ENCODE data around the gene LDLRAD3. TPM values are rescaled to one million over a fixed set of nuclear protein-coding genes. Genes with fewer than 3 reads are reported as not detected.

Gene LDLRAD3
- polyA plus RNA-seq, 1 donor = 11.1 TPM

DNA sequence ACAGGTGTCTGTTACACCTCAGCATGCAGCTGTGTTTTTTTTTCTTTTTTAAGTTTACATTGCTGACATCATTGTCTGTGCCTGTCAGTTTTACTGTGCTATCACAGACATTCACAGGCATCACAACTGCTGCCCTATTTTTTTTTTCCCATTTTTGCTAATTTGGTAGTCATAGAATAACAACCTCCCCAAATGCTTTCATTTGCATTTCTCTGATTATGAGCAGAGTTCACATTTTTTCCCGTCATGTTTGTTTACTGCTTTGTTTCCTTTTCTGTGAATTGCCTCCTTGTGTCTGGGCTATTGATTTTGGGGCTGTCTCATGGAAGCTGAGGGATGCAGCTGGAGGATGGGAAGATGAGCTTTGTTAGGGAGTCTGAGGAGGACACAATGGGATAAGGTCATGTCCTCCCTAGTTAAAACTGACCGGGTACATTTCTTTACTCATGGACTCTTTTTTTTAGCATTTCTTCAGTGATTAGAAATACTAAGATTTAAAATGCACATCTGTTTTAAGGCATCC lies 155.1 kb downstream of the LDLRAD3 start:
- no peak for DNase-seq
- Histone ChIP-seq H3K27ac (ENCODE audit: low read length) (no peak overlapping the region), H3K4me1 (ENCODE audit: control insufficient read depth, insufficient read depth, low read length) (no peaks in the 10 kb centered on the region), H3K36me3 (ENCODE audit: control insufficient read depth, insufficient read depth, low read length) (peaks cover 12% of the 10 kb centered on the region), H3K9me3 (ENCODE audit: control insufficient read depth, low read depth, low read length) (no peaks in the 10 kb centered on the region), H3K27me3 (ENCODE audit: control insufficient read depth, insufficient read depth, low read length) (no peaks in the 10 kb centered on the region), H3K4me3 (ENCODE audit: low read length) (no peak overlapping the region)
- 76% methylated on average over 2 of the region's 2 CpGs for WGBS (ENCODE audit: insufficient coverage, low lambda C conversion rate)

DNA sequence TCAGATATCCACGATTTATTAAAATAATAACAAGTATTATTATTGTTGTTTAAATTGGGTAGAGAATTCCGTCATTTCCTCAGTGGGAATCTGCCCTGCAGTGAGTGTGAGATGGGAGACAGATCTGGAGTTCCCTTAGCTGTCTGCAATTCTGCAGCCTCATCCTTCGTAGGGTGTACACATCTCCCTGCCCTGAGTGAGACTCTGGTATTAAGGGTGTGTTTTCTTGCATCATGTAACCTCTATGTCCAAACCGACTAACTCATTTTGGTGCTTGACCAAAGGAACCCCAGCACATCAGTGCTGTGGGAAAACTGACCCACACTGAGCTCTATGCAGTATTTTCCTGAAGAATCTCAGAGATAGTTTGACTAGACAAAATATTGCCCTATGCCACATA lies 157.6 kb downstream of the LDLRAD3 start:
- H3K4me1 ChIP-seq (ENCODE audit: control insufficient read depth, insufficient read depth, low read length) = no peaks in the 10 kb centered on the region
- H3K27ac ChIP-seq (ENCODE audit: low read length) = no peak overlapping the region
- H3K27me3 ChIP-seq (ENCODE audit: control insufficient read depth, insufficient read depth, low read length) = no peaks in the 10 kb centered on the region
- no peak for DNase-seq
- no peak overlapping the region for H3K4me3 ChIP-seq (ENCODE audit: low read length)
- H3K9me3 ChIP-seq (ENCODE audit: control insufficient read depth, low read depth, low read length) = no peaks in the 10 kb centered on the region
- WGBS (ENCODE audit: insufficient coverage, low lambda C conversion rate) = 100% methylated on average over 2 of the region's 4 CpGs
- H3K36me3 ChIP-seq (ENCODE audit: control insufficient read depth, insufficient read depth, low read length) = peaks cover 13% of the 10 kb centered on the region

DNA sequence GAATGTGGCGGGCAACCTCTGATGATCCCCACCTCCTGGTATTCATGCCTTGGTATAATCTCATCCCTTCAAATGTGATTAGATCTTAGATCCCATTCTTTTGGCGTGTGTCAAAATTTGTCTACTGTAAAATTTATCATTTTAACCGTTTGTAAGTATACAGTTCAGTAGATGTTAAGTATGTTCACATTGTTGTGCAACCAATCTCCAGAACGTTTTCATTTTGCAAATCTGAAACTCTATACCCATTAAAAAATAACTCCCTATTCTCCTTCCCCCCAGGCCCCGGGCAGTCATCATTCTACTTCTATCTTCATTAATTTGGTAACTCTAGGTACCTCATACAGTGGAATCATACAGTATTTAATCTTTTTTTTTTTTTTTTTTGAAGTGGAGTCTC lies 159.0 kb downstream of the LDLRAD3 start:
- no peaks in the 10 kb centered on the region for H3K9me3 ChIP-seq (ENCODE audit: control insufficient read depth, low read depth, low read length)
- H3K27me3 ChIP-seq (ENCODE audit: control insufficient read depth, insufficient read depth, low read length) = no peaks in the 10 kb centered on the region
- no CpG with 5 or more reads among the region's 5 CpGs for WGBS (ENCODE audit: insufficient coverage, low lambda C conversion rate)
- no peak for DNase-seq
- H3K4me3 ChIP-seq (ENCODE audit: low read length) = no peak overlapping the region
- H3K4me1 ChIP-seq (ENCODE audit: control insufficient read depth, insufficient read depth, low read length) = no peaks in the 10 kb centered on the region
- H3K36me3 ChIP-seq (ENCODE audit: control insufficient read depth, insufficient read depth, low read length) = peaks cover 13% of the 10 kb centered on the region
- H3K27ac ChIP-seq (ENCODE audit: low read length) = no peak overlapping the region

DNA sequence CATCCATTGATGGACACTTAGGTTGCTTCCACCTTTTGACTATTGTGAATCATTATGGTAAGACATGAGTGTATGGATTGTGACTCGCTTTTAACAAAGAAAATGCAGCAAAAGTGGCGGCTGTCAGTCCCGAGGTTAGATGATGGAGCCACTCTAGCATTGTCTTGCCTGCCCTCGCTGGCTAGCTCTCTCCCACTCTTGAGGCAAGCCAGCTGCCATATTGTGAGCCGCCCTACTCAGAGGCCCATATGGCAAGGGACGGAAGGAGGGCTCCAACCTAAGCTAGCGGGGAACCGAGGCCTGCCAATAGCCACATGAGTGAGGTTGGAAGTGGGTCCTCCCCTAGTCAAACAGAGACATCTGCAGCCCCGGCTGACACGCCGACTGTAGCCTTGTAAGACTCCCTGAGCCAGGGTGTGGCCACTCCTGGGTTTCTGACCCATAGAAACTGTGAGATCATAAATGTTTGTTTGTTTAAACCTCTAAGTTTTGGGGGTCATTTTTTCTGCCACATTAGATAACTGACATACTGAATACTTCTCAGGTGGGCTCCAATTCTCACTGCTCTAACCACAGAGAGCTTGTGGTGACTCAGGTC lies 160.2 kb downstream of the LDLRAD3 start:
- Histone ChIP-seq H3K36me3 (ENCODE audit: control insufficient read depth, insufficient read depth, low read length) (peaks cover 11% of the 10 kb centered on the region), H3K9me3 (ENCODE audit: control insufficient read depth, low read depth, low read length) (no peaks in the 10 kb centered on the region), H3K27ac (ENCODE audit: low read length) (no peak overlapping the region), H3K4me3 (ENCODE audit: low read length) (no peak overlapping the region), H3K4me1 (ENCODE audit: control insufficient read depth, insufficient read depth, low read length) (no peaks in the 10 kb centered on the region), H3K27me3 (ENCODE audit: control insufficient read depth, insufficient read depth, low read length) (no peaks in the 10 kb centered on the region)
- DNase-seq = no peak
- WGBS (ENCODE audit: insufficient coverage, low lambda C conversion rate) = no CpG with 5 or more reads among the region's 11 CpGs

DNA sequence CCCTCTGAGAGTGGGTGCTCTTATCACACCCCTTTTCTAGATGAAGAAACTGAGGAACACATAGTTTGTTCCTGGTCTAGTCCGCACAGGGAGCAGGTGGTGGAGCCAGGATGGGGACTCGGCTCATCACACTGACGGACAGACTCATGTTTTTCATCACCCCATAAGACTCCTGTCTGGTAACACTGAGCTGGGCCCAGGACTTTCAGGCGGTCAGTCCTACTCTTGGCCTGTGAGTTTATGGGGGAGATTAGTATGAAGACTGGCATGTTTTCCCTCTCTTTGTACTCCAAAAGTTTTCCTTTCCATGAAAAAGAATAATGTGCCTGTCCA lies 160.8 kb downstream of the LDLRAD3 start:
- no CpG with 5 or more reads among the region's 4 CpGs for WGBS (ENCODE audit: insufficient coverage, low lambda C conversion rate)
- Histone ChIP-seq H3K36me3 (ENCODE audit: control insufficient read depth, insufficient read depth, low read length) (peaks cover 11% of the 10 kb centered on the region), H3K27ac (ENCODE audit: low read length) (no peak overlapping the region), H3K4me1 (ENCODE audit: control insufficient read depth, insufficient read depth, low read length) (no peaks in the 10 kb centered on the region), H3K27me3 (ENCODE audit: control insufficient read depth, insufficient read depth, low read length) (no peaks in the 10 kb centered on the region), H3K4me3 (ENCODE audit: low read length) (no peak overlapping the region), H3K9me3 (ENCODE audit: control insufficient read depth, low read depth, low read length) (no peaks in the 10 kb centered on the region)
- no peak for DNase-seq

DNA sequence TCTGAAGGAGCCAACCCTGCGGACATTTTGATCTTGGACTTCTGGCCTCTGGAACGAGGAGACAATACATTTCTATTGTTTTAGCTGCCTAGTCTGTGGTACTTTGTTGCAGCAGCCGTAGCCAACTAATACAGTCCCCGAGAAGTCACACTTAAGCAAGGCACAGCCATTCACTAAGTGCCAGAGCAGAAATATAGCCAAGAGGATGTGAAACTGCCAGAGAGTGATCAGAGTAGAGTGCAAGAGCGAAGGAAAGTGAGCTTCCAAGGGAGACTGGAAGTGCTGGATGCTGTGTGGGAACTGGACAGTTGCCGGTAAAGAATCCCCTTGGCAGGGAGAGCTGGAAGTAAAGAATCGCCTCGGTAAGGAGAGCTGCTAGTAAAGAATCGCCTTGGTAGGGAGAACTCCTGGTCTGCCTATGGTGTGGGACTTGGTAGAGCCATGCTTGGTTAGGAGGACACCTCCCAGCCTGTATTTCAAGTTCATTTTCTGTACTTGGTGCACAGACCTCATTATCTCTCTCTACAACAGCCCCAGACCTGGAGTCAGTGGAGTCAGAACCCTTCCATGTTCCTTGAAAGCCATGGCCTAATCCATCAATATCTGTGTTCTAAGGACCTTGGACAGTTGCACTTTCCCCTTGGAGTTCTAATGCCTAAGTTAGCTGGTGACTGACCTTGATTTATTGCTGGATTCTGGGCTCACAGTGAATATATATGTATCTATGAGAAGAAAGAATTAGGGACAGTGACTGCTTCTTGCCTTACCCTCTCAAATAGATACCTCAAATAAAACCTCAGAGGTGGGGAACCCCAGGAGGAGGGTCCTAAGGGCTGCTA lies 162.1 kb downstream of the LDLRAD3 start:
- Histone ChIP-seq H3K9me3 (ENCODE audit: control insufficient read depth, low read depth, low read length) (no peaks in the 10 kb centered on the region), H3K4me1 (ENCODE audit: control insufficient read depth, insufficient read depth, low read length) (no peaks in the 10 kb centered on the region), H3K27me3 (ENCODE audit: control insufficient read depth, insufficient read depth, low read length) (no peaks in the 10 kb centered on the region), H3K4me3 (ENCODE audit: low read length) (no peak overlapping the region), H3K27ac (ENCODE audit: low read length) (no peak overlapping the region), H3K36me3 (ENCODE audit: control insufficient read depth, insufficient read depth, low read length) (peaks cover 8% of the 10 kb centered on the region)
- DNase-seq = no peak
- 83% methylated on average over 1 of the region's 9 CpGs for WGBS (ENCODE audit: insufficient coverage, low lambda C conversion rate)

DNA sequence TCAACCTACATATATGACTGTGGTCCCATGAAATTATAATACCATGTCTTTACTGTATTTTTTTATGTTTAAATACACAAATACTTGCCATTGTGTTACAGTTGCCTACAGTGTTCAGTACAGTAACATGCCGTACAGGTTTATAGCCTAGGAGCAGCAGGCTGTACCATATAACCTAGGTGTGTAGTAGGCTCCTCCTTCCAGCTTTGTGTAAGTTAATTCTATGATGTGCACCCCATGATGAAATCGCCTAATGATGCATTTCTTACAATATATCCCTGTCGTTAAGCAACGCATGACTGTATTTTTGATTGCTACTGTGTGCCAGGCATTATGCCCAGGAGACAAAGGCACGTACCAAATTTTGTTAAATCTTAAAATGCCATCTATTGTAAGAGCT lies 163.7 kb downstream of the LDLRAD3 start:
- no peak for DNase-seq
- no CpG with 5 or more reads among the region's 5 CpGs for WGBS (ENCODE audit: insufficient coverage, low lambda C conversion rate)
- Histone ChIP-seq H3K4me3 (ENCODE audit: low read length) (no peak overlapping the region), H3K36me3 (ENCODE audit: control insufficient read depth, insufficient read depth, low read length) (peaks cover 7% of the 10 kb centered on the region), H3K4me1 (ENCODE audit: control insufficient read depth, insufficient read depth, low read length) (no peaks in the 10 kb centered on the region), H3K27ac (ENCODE audit: low read length) (no peak overlapping the region), H3K27me3 (ENCODE audit: control insufficient read depth, insufficient read depth, low read length) (no peaks in the 10 kb centered on the region), H3K9me3 (ENCODE audit: control insufficient read depth, low read depth, low read length) (no peaks in the 10 kb centered on the region)

DNA sequence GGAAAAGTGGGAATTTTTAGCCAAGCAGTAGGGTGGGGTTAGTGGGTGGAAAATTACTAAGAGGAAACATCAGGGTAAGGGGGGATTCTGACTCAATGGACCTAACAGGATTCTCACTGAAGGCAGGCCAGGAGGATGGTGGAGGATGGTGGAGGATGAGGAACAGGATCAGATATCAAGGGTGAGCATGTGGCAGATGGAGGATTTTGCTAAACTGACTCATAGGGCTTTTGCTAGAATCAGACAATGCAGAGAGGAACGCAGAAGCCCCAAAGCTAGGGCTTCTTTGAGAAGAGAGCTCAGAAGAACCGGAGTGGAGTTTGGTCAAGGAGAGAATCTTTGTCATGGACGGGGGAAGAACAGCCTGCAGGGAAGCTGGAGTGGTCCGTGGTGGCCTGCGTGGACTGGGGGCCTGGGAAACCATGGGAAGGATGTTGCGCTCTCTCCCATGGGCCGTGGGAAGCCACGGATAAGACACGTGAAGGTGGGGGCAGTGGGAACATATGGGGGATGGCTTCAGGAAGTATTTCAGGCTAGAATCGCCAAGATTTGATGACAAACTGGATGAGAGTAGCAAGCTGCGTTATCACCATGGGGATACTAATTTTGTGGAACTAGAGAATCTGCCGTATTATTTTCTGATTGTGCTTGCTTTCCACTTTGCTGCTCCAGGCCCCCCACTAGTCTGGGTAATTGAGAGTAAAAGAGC lies 165.2 kb downstream of the LDLRAD3 start:
- no peak for DNase-seq
- WGBS (ENCODE audit: insufficient coverage, low lambda C conversion rate) = 89% methylated on average over 4 of the region's 12 CpGs
- Histone ChIP-seq H3K4me3 (ENCODE audit: low read length) (no peak overlapping the region), H3K27me3 (ENCODE audit: control insufficient read depth, insufficient read depth, low read length) (no peaks in the 10 kb centered on the region), H3K36me3 (ENCODE audit: control insufficient read depth, insufficient read depth, low read length) (peaks cover 3% of the 10 kb centered on the region), H3K27ac (ENCODE audit: low read length) (no peak overlapping the region), H3K9me3 (ENCODE audit: control insufficient read depth, low read depth, low read length) (peaks cover 4% of the 10 kb centered on the region), H3K4me1 (ENCODE audit: control insufficient read depth, insufficient read depth, low read length) (no peaks in the 10 kb centered on the region)

DNA sequence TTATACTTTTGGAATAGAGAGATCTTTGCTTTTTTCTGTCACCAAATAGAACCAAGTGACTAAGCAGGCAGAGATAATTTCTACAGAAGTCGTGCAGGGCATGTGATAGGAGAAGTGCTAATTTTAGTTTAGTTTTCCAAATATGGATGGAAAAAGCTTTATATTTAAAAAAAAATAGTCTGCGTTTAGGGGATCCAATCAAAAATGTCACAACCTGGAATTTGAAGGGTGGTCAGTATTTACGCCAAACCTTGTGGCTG lies 165.7 kb downstream of the LDLRAD3 start:
- 100% methylated on average over 1 of the region's 3 CpGs for WGBS (ENCODE audit: insufficient coverage, low lambda C conversion rate)
- no peaks in the 10 kb centered on the region for H3K27me3 ChIP-seq (ENCODE audit: control insufficient read depth, insufficient read depth, low read length)
- H3K4me1 ChIP-seq (ENCODE audit: control insufficient read depth, insufficient read depth, low read length) = no peaks in the 10 kb centered on the region
- no peak for DNase-seq
- no peak overlapping the region for H3K27ac ChIP-seq (ENCODE audit: low read length)
- H3K4me3 ChIP-seq (ENCODE audit: low read length) = no peak overlapping the region
- peaks cover 4% of the 10 kb centered on the region for H3K9me3 ChIP-seq (ENCODE audit: control insufficient read depth, low read depth, low read length)
- peaks cover 4% of the 10 kb centered on the region for H3K36me3 ChIP-seq (ENCODE audit: control insufficient read depth, insufficient read depth, low read length)

DNA sequence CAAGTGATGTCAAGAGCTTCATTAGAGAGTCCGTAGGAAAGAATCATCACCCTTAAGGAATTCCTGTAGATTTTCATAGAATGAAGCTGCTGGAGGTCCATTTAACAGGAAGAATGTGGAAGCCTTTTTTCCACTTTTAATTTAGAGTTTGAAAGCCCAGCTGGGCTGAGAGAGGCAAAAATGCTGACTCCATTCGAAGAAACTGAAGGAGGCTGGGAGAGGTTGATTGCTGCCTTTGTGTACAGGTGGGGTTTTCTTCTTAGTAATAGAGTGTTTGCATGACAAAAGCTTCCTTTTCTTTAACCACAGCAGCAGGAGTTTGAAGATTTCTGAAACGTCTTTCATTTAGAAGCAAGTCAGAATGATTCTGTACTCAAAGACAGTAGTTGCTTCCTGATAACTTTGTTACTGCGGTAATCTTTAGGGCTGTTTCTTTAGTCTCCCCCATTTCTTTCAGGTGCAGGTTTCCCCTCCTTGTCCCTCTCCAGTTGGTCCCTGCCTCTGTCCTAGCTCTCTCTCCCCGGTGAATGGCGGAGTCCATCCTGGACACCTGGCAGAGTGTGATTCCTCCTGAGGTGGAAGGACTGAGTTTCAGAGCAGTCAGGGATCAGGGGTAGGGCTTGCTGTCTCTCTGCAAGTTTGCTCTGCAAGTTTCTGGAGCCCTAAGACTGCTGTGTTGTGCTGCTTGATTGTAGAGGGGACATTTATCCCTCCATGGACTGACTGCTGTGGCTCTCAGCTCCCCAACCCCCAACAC lies 166.2 kb downstream of the LDLRAD3 start:
- peaks cover 8% of the 10 kb centered on the region for H3K36me3 ChIP-seq (ENCODE audit: control insufficient read depth, insufficient read depth, low read length)
- DNase-seq = no peak
- H3K4me3 ChIP-seq (ENCODE audit: low read length) = no peak overlapping the region
- no peaks in the 10 kb centered on the region for H3K4me1 ChIP-seq (ENCODE audit: control insufficient read depth, insufficient read depth, low read length)
- peaks cover 4% of the 10 kb centered on the region for H3K9me3 ChIP-seq (ENCODE audit: control insufficient read depth, low read depth, low read length)
- H3K27ac ChIP-seq (ENCODE audit: low read length) = no peak overlapping the region
- WGBS (ENCODE audit: insufficient coverage, low lambda C conversion rate) = 60% methylated on average over 1 of the region's 6 CpGs
- no peaks in the 10 kb centered on the region for H3K27me3 ChIP-seq (ENCODE audit: control insufficient read depth, insufficient read depth, low read length)

All from large intestine (tissue), 3 donors.